ENCODE data around the gene ADAM10.

The ADAM10 gene

DNA sequence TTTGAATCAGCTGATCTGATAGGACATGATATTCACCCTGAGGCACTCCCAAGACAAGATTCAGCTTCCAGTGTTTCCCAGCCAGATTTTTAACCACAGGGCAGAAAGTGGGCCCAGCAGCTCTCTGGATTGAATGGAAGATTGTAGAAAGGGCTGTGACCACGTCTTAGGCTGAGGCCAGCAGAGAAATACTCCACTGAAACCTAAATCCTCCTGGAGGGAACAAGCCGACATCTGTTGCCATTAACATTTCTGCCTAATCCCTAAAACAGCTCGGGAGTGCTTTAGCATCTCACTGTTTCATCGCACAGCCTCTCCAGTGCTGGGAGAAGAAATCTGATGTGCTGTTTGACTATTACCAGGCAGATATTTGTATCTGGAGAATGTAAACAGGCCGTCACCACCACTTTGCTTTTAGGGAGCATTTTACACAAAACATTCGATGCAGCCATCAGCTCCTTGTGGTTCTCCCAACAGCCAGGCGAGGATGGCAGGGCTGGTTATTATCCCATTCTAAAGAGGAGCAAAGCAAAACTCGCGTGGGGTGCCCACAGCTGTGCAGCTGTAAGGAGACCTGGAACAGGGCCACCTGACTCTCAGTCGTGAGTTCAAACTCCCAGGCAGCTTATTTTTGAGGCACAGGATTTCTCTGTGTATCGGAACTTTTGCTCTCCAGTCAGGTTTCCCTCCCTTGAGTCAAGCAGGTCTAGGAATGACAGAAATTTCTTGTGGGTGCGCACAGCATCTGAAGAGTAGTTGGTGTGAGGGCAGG, 200.3 kb downstream of the ADAM10 start:
- DNase-seq: no peak

DNA sequence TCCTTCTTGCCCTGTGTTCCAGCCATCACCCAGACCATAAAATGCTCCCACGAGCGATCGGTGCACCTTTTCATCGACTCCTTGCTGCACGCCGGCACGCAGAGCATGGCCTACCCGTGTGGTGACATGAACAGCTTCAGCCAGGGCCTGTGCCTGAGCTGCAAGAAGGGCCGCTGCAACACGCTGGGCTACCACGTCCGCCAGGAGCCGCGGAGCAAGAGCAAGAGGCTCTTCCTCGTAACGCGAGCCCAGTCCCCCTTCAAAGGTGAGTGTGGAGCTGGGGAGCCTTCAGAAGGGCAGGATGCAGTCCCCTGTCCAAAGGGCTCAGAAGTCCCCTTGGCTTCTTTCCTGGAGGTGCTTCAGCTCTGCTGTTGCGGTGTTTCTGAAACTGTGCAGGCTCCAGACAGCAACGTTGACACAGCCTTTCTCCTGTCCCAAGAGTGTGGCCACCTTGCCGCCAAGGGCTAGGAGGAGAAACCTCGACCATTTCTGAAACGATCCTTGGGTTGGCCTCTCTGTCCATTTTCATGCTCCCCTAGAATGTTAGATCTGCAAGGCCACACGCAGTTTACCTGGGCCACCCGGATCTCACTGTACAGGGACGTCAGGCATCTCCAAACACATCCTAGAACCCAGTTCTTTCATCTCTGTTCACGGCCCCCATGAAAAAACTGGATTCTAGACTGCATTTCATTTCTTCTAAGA, 201.0 kb downstream of the ADAM10 start:
- DNase-seq: no peak

DNA sequence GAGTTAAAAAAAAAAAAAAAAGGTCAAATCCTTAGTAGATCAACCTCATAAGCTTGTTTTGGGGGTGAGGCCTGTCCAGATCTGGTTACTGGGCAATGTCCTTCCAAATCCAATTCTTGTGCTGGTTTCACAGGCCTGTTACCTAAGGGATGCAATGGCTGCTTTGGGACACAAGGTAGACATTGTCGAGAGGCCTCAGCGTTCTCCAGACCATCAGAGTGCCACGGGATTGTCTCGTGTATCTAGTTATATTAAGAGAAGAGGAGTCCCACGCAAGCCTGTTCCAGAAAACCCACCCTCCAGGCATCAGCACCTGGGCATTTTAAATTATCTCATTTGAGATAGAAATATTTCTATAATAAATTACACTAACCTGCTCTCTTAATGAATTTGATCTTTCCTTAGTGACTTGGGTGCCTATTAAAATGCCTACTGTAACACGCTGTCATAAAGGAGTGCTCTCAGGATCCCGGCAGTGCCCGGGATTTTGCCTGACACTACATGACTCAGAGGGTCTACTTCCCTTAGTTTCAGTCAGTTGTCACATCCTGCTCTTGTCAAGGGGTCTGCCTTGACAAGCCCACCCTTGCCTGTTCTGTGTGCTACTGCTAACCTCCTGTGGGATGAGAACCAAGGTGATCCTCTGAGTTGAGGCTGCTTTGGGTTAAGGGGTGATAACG, 201.7 kb downstream of the ADAM10 start:
- DNase-seq: peak; percentile 8

DNA sequence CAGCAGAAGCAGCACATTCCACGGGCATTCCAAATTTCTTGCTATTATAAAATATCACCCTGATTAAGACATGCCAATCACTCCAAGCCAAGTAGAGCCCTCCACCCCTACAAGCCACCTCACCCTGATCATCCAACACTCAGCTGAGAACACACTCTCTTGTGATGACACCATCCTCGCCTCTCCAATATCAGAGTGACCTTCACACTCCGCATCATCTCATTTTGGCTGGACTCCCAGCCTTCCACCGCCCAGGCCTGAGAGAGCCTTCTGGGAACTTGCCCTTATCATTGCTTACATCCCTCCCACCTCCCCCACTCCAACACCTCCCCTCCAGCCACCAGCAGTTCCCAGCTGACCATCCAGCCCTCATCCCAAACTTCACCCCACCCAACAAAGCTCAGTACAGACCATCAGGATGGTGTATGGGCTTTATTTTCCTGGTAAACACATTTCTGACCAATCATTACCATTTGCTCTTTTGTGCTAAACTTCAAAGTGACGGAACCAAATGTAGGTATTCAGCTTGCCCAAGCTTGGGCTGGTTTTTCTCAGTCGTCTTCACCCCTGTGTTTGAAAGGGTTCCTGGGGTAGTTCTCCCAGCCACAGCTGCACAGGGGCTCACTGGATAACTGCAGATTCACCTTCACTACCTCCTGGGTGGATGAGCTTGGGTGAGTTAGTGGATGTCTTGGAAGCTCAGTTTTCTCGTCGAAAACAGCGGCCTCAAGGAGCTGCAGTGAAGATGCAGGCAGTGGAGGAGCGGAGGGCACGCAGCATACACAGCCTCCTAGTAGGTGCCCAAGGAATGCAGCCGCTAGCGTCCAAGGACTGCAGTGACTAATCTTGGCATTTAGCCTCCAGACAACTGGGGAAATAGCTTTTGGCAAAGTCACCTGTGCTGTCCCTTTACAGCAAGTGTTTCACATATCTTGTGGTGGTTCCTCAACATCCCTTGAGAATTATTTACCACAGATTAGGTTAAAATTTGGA, 202.6 kb downstream of the ADAM10 start:
- peak; percentile 97 for DNase-seq

DNA sequence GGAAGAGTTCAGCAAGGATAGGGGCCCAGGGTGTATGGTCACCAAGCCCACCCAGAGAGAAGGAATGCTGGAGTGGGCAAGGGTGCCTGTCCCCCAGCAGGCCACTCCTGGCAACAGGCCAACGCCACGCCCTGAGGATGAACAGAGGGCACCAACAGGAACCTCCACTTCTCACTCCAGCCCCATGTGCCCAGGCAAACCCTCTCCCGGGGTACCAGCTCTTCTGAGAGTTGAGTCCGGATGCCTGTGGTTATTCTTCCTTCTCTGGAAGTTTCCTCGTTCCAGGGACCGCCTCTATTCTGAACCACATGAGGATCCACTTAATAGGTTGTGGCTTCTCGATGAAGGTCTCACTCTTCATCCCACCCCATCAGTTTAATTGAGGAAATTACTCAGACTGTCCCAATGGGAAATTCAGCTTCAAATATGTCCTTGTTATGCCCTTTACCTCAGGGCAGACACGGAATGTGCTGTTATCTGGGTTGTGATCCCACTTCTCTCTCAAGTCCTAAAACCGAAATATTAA, 203.4 kb downstream of the ADAM10 start:
- peak; percentile 11 for DNase-seq

DNA sequence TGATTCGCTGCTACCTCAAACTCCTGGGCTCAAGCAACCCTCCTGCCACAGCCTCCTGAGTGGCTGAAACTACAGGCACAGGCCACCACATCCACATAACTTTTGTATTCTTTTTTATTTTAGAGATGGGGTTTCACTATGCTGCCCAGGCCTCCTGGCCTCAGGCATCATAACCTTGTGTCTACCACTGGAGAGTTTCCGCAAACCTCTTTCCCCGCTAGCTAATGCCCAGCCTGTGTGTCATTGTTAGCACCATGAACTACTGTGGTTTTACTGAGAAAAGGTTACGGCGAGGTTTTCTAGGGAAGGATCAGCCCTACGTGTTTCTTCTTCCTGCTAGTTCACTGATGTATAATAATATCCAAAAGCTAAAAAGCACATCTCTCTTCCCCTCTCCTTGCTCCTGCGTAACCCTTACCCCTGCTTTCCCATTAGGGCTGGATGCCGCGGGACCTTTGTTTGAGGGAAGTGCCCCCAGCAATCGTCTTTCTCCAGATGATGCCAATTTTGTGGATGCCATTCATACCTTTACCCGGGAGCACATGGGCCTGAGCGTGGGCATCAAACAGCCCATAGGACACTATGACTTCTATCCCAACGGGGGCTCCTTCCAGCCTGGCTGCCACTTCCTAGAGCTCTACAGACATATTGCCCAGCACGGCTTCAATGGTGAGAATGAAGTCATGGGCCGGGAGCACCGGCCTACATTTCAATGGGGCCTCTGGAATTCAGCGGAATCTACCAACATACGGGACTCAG, 204.0 kb downstream of the ADAM10 start:
- peak; percentile 24 for DNase-seq

DNA sequence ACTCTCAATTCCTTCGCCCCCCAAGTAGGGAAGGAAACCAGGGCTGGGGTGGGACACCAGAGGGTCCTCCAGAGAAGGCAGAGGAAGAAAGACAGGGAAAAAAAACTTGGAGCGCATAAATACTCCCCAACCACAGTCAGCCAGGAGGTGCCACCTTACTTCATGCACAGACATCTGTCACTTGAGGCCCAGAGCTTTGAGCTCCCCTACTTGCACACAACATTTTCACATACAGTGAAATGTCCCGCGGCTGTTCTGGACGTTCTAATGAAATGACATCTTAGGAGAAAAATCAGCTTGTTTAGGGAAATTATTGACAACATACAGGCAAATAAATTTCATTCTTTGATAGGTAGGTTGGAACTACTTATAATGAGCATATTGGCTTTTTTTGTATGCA, 204.8 kb downstream of the ADAM10 start:
- DNase-seq: no peak

DNA sequence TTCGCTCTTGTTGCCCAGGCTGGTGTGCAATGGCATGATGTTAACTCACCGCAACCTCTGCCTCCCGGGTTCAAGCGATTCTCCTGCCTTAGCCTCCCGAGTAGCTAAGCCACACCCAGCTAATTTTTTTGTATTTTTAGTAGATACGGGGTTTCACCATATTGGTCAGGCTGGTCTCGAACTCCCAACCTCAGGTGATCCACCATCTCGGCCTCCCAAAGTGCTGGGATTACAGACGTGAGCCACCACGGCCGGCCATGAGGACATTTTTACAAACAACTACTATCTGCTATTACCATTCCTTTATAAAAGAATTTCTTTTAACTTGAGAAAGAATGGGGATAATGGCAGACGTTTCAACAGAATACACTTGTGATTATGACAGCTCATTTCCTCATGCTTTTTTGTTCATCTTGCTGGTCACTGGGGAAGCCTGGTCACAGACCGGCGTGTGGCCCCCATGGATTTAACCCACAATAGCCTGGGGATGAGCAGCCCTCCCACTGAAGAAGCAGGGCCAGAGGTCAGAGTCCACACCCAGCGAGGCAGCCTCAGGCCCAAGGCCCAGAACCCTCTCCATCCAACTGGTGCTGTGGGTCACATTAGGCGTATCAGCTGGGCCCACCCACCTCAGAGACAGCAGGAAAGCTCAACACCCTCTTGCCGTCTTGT, 205.7 kb downstream of the ADAM10 start:
- DNase-seq: no peak

DNA sequence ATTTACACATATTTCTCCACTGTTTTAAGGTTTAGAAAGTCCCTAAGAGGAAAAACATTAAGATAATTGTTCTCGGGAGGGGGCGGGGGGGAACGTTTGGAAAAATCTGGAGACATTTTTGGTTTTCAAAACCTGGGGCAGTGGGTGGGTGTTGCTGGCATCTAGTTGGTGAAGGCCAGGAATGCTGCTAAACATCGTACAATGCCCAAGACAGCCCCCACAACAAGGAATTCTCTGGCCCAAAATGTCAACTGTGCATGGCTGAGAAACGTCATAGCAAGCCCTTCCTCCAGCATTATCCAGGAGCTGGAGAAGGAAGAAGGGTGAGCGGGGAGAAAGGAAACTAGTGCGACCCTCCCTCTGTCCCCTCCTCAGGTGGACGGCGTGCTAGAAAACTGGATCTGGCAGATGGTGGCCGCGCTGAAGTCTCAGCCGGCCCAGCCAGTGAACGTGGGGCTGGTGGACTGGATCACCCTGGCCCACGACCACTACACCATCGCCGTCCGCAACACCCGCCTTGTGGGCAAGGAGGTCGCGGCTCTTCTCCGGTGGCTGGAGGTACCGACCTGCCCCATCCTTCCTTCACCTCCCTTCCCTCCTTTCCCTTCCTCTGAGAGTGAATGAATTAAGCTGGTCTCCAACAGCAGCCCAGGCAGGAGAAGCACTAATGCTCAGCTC, 208.0 kb downstream of the ADAM10 start:
- DNase-seq: no peak

DNA sequence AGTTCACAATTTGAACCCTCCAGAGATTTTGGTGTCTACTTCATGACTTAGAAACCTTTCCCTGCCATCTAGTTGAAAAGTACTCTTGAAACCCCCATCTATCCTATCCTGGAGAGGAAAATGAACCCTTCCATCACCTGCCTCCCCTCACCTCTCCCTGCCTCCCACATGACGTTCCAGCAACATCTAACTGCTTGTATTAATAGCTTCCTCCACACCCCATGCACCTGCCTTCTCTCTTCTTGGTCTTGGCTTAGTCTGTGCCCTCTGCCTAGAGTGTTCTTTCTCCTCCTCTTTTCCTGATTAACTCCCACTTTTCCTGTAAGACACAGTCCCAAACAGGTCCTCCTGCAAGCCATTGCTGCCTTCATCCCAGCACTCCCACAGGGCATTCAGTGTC, 210.0 kb downstream of the ADAM10 start:
- no peak for DNase-seq

DNA sequence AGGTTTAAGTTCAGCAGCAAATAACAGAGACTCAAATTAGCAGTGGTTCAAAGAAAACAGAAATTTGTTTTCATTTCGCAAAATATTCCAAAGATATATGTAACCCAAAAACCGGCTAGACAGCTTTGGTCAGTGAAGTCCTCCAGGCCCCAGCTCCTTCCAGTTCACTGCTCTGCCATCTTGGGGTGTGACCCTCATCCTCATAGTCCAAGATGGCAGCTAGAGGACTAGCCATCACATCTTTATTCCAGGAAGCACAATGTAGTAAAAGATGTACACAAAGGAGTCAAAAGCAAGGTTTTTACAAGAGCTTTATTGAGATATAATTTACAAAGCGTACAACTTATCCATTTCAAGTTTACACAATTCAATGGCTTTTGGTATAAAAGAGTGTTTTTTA, 210.6 kb downstream of the ADAM10 start:
- no peak for DNase-seq

Measured in EL (cell line).